EL (cell line): Measurements from ENCODE around the gene ANKRD44.
"Not testable (repeated sequence)": the region's sequence is repeated elsewhere in the genome, so short reads cannot be mapped to it uniquely, and the experiment has no call there.

Experiments
- DNase-seq: peaks from one replicate; pipeline ENCODE4 v3.0.0-alpha.2; 2016

The ANKRD44 gene

DNA sequence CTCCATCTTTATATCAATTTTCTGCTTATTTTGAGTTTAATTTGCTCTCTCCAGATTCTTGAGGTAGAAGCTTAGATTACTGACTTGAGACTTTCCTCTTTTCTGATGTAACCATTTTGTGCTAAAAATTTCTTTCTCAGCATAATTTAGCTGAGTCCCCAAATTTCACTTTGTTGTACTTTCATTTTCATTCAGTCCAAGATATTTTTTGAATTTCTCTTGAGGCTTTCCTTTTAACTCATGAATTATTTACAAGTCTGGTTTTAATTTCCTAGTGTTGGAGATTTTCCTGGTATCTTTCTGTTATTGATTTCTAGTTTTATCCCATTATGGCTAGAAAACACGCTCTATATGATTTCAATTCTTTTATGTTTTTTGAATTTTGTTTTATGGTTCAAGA, 239.4 kb downstream of the ANKRD44 start:
- DNase-seq = no peak

DNA sequence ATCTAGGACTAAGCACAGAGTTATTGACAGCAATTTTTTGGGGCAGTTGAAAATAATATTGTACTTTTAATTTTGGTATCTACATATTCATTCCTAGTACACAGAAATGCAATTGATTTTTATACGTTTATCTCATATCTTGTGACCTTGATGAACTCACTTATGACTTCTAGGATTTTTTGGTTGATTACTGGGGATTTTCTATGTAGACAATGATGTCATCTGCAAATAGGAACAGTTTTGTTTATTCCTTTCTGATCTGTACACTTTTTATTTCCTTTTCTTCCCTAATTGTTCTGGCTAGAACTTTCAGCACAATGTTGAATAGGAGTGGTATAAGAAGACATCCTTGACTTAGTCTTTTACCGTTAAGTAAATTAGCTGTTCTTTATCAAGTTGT, 240.6 kb downstream of the ANKRD44 start:
- DNase-seq = no peak

DNA sequence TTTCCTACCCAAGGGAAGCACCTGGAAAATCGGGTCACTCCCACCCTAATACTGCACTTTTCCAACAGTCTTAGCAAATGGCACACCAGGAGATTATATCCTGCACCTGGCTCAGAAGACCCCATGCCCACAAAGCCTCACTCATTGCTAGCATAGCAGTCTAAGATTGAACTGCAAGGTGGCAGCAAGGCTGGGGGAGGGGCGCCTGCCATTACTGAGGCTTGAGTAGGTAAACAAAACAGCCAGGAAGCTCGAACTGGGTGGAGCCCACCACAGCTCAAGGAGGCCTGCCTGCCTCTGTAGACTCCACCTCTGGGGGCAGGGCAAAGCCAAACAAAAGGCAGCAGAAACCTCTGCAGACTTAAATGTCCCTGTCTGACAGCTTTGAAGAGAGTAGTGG, 248.0 kb downstream of the ANKRD44 start:
- DNase-seq = not testable (repeated sequence)

DNA sequence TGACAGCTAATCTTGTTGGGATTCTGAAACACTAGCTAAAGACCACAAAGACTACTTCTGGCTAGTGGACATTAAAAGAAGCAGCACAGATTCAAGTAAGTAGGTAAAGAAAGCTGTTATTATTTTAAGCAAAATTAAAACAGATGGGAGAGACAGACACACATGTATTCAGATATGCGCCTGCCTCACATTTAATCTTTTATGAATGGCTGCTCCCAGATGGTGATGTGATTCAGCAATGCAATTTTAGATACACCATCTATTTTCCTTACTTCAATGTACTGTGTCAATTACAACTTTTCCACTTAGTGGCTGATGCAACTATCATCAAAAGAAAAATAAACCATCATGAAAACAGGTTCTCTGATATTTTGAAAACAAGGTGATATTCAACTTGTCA, 251.1 kb downstream of the ANKRD44 start:
- DNase-seq = no peak

DNA sequence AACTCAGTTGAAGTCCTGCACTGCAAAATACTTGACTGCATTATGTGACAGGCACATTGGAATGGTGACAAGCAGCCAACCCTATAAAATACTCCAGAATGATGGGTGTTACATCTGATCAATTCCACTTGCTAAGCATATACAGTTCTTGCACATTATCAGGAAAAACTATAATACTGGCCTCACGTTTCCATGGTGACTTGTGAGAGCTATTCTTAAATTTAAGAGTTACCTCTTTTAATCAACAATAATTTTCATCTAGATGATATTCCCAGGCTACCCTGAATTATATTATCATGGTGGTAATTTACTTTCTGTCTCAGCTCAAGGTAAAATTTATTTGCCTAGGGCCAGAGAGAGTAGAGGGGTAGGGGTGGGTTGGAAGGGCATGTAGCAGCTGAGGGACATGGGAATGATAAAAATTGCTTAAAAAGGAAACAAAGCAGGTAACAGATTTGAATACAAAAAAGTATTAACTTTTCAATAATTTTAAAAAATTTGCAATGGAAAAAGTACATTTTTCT, 251.7 kb downstream of the ANKRD44 start:
- DNase-seq = no peak

DNA sequence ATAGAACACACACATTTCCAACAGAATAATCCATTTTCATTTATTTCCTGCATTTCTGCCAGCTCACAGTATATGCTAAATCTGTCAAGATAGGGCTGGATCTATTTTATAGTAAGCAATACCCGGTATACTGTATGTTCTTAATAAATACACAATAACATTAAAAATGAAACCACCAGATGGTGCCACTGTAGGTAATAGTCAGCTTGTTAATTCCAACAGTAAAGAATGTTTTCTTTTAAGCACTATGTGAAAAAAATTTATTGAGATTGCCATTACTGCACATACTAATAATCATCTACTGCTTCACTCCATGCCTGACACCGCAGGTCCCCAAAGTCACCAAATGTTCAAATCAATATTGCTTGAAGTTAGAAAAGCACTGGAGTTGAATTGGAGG, 252.6 kb downstream of the ANKRD44 start:
- no peak for DNase-seq

DNA sequence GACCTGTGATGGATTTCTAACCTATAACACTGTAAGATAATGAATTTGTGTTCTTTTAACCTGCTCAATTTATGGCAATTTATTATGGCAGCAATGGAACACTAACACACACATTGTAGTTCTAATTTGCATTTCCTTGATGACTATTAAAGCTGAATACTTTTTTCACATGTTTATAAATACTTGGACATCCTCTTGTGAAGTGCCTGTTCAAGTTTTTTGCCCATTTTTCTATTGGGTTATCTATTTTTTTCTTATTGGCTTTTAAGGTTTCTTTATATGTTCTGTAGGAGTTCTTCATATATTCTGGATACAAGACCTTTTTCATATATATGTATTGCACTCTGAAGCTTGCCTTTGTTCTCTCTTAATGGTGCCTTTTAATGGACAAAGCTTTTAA, 255.5 kb downstream of the ANKRD44 start:
- DNase-seq = no peak

DNA sequence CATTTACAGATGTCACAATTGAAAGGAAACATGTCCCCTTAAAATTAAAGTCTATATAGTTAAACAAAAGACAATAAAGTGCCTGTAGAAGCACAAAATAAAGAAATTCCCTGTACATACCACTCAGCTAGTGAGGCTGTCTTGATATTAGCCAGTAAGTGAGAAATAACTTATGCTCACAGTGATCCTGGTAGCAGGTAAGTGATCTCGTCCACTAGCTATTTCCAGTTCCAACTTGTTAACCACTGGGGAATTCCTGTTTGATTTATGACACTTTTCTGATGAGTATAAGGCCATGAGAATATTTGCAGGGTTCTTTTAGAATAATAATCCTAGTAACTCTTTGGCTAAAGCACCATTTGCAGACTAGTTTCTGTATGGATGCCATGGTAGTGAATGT, 256.1 kb downstream of the ANKRD44 start:
- DNase-seq = peak; percentile 54

DNA sequence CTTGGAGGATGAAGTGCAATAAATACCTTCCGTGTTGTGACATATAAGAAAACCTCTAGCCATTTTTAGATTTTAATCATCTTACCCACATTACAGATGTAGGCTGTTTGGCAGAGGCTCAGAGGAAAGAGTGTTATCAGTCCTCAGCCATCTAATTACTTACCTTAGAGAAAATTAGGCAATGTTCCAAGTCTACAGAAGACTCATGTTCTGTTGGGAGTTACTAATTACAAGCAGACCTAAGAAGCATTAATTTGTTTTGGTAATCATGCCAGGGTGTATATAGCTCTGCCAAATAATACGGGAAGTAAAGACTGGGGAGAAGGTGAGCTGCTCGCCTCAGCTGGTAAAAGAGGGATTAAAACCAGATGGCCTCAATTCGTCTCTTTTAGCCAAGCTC, 258.2 kb downstream of the ANKRD44 start:
- DNase-seq = no peak

DNA sequence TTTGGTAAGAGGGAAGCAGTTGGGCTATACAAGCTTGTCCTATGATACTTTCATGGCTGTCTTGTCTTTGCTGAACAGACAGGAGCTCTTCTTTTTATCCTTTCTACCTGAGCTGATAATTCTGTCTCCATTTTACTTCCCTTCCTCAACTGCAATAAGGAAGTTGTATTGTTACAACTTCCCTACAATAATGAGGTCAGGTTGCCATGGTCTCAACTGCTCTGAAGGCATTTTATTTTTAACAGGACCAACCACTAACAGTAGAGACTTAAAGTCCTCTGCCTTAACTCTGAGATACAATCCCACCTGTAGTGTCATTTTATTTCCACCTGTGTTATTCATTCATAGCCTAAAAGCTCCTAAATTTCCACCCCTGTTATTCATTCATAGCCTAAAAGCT, 265.5 kb downstream of the ANKRD44 start:
- DNase-seq = no peak

DNA sequence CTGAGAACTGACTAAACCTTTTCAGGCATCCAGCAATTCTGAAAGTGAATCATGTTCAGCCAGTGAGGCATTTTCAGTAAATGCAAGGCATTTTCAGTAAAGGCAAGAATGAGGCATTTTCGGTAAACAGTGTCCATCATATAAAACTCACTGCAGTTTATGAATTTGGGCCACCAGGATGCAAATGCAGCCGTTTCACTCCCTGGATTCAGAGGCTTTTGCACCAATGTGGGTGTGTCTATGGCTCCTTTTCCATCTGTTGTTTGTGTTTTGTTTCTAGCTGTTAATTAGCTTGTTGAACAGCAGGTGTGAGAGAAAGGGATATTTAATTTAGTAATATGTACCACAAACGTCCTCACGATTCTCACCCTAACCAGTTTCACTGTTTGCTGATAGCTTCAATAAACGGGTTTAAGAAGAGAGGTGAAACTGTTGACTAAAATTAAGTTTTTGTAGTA, 267.8 kb downstream of the ANKRD44 start:
- DNase-seq = no peak

DNA sequence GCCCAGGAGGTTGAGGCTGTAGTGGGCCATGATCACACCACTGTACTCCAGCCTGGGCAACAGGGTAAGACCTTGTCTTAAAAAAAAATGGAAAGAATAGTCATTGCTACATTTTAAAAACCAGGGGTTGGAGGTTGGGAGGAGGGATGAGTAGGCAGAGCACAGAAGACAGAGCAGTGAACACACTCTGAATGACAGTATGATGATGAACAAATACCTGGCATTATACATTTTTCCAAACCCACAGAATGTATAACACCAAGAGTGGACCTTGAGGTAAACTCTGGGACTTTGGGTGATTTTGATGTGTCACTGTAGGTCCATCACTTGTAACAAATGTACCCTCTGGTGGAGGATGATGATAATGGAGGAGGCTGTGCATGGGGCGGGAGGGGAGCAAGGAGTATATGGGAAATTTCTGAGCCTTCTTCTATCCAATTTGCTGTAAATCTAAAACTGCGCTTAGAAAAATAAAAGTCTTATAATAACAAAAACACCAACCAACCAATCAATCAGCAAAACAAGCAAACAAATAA, 272.6 kb downstream of the ANKRD44 start:
- no peak for DNase-seq

DNA sequence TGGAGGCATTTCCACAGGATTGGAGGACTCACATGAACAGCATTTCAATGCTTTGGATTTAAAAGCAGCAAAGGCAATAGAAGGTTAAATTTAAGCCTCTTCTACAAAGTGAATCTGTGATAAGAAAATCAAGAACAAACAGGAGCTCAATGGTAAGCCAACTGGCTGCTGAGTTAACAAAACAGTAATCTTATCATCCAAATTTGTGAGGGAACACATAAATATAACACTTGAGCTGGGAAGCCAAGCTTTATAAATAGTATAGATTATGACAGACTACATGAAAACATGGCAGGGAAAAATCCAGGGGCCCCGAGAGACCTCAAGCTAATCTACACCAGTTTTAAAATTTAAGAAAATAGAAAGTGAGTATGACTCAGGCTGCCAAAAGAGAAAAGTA, 275.6 kb downstream of the ANKRD44 start:
- no peak for DNase-seq

DNA sequence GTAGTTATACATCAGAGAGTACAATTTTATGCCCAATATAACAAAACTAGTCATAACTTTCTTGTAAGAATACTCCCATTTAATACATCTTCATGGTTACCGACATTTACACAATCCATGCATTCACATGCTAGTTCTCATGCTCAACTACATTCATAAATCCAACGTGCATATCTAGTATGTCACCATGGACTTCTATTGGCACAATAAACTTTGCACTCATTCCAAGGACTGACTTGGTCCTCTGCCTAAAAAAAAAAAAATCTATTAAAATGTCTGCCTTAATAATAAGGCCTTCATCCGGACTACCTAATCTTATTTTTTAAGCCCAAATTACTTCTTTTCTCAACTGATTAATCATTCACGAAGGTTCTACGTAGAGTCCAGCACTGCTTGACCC, 276.3 kb downstream of the ANKRD44 start:
- DNase-seq = no peak

DNA sequence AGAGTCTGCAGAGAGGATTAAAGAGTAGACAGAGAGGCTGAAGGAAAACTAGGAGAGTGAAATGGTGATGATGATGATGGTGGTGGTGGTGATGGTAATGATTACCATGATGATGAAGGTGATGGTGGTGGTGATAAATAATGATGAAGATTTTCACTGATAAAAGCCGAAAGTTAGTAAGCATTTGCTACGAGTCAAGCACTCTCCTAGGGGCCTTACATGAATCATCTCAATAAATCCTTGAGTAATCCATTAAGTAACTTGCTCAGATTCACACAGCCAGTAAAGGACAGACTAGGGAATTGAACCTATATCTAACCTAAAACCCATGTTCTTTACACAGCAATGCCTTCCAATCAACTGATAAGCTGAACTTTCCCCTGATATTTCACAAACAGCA, 277.4 kb downstream of the ANKRD44 start:
- no peak for DNase-seq

DNA sequence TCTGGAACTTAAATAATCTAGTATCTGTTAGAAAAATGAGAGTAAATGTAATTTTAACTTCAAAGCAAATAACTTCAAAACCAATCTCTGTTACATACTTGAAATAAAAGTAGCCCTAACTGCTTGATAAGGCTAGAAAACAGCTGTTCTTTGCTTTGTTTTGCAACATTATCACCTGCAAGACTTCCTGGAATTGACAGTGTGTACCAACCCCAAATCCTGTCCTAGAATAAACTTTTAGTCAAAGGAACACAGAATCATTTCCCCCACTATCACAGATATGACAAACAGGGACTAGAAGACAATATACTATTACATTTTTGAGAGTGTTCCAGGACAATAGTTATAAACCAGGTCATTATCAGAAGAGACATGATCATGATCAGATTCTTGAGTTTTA, 278.8 kb downstream of the ANKRD44 start:
- no peak for DNase-seq

DNA sequence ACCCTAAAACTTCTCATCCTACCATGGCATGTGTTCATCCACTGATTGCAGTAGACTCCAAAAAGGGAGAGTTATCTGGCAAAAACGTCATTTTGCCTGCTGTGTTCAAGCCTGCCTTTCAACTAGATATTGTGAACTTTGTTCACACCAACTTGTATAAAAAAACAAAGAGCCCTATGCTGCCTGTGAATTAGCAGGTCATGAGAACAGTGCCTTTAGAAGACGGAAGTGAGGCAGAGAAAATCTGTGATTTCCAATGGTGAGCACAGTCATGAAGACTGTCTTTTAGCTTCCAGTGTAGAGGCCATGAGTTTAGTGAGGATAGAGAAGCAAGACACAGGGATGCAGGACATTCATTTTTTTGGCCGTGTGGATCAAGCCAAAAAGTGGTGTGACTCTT, 280.5 kb downstream of the ANKRD44 start:
- no peak for DNase-seq

DNA sequence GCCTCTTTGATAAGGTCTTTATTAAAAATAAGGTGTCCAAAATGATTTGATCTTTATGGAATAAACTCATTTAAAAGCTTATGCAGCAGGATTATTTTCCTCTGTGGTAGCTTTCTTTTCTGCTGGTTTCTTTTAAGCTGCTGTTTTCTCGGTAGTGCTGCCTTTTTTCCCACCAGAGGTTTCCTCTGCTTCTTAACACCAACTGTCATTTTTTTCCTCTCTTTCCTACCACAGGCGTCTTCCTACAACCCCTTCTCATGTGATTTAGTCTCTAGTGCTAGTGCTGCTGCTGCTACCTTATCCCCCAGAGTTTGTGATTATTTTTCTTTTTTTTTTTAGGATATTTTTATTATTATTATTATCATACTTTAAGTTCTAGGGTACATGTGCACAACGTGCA, 281.9 kb downstream of the ANKRD44 start:
- no peak for DNase-seq

DNA sequence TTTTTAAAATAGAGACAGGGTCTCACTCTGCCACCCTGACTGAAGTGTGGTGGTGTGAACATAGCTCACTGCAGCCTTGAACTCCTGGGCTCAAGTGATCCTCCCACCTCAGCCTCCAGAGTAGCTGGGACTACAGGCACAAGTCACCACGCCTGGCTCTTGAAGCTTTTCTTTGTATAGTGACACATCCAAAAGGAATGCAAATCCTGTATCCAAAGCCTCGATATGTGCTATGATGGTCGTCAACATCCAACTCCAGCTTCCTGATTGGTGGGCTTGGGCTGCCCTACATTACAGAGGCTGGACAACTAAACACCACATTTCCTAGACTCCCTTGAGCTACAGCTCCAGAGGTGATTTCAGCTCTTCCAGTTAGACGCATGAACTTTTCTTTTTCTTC, 282.4 kb downstream of the ANKRD44 start:
- peak; percentile 91 for DNase-seq

DNA sequence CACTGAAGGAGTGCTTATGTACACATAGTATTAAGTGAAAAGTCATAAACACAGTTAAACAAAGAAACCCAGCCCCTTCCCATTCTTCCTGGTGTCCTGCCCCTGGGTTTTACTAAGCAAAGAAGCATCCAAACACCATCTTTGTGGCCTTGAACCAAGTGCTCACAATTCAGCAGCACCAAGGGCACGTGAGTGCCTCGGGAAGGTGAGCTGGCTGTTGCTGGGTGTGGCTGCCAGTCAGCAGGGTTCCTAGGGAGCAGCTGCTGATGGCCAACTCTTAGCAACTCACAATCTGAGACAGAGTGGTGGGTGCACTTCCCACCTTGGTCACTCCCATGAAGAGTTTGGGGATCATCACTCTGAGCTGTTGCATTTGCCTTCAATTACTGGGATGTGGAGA, 286.4 kb downstream of the ANKRD44 start:
- DNase-seq = no peak

DNA sequence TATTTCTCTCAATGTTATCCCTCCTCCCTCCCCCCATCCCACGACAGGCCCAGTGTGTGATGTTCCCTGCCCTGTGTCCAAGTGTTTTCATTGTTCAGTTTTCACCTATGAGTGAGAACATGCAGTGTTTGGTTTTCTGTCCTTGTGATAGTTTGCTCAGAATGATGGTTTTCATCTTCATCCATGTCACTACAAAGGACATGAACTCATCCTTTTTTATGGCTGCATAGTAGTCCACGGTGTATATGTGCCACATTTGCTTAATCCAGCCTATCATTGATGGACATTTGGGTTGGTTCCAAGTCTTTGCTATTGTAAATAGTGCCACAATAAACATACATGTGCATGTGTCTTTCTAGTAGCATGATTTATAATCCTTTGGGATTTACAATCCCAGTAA, 289.7 kb downstream of the ANKRD44 start:
- DNase-seq = not testable (repeated sequence)

DNA sequence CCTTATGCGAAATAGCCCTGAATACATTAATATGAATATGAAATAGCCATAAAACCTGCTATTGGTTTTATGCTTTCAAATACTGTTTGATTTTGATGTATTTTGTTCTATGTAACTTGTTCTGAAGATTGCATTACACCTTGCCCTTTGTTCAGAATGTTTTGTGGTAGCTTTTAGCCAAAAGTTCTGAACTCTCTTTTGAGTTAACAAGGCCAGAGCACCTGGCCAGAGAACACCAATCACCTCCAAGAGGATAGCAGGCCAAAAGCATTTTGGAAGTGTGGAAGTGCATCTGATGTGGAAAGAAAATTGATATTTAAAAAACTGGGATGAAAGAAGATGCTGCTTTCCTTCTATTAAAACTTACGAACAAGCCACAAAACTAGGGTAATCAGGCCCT, 297.5 kb downstream of the ANKRD44 start:
- no peak for DNase-seq

DNA sequence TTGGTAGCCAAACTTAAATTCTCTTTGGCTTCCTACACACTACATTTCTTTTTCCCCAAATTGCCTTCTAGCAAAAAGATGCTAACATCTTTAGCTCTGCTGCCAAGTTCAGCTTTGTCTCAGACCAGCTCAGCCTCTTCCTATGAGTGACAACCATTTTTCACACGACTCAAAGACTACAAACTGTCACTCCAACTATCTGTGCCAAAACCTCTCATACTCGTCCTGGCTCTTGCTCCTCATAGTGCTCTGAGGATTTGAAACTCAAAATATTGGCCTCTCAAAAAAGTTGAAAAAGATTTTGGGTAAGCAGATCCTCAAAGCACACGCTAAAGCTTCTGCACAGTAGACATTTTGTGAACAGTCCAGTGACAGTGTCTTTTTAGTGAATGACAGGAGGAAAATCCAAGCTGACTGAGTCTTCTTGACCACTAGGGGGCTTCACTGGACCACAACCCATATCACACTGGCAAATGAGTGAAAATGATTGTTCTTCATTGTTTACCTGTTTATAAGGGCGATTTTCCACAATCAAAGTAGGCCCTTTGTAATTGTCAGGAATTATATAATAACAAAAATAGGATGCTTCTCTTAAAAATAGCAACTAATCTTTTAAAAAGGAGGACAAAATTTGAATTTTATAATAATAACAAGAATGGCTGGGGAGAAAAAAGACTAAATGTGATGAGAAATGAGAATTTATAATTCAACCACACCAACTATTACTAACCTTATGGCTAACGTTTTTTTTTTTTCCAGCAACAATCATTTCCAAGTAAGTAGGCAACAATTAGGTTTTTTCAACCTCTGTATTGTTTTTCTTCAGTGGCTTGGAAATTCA, 298.6 kb downstream of the ANKRD44 start:
- DNase-seq = peak; percentile 50

DNA sequence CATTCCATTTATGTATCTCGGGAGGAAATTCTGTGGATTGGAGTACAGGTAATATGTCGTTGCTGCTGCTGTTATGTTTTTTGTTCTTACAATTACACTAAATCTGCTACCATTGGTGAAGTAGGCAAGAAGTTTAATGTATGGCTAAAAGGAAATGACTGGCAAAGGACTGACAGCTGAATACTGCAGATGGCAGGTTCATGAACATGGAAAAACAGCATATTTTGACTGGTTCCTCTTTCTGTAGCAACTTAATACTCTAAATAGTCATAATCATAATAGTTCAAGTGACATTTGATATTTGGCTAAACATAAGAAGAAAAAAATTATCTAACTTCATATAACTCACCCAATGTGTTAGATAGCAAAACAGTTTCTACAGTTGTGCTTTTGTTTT, 299.6 kb downstream of the ANKRD44 start:
- no peak for DNase-seq
